GM18861 (cell line): ENCODE measurements around the gene GINS2.

Experiments used
- ATAC-seq: cut with Tn5 transposase; IDR thresholded peaks from one replicate; pipeline ENCODE4 v1.9.1; 2021; ENCODE audit not compliant: unreplicated experiment

Gene GINS2

GRCh38 chr16:85643631-85644030, 45.1 kb downstream of the GINS2 start:
- no peak for ATAC-seq

GRCh38 chr16:85642762-85643358, 45.9 kb downstream of the GINS2 start:
- ATAC-seq, result no peak

GRCh38 chr16:85641776-85642176, 47.0 kb downstream of the GINS2 start:
- no peak for ATAC-seq

- no peak for ATAC-seq
Observed at GRCh38 chr16:85641305-85641704, 47.4 kb downstream of the GINS2 start.

GRCh38 chr16:85640585-85640984, 48.2 kb downstream of the GINS2 start:
- no peak for ATAC-seq

GRCh38 chr16:85640254-85640558, 48.5 kb downstream of the GINS2 start:
- no peak for ATAC-seq

GRCh38 chr16:85639529-85640253, 49.1 kb downstream of the GINS2 start:
- ATAC-seq, result no peak

- ATAC-seq, result no peak
Observed at GRCh38 chr16:85638695-85639409, 49.9 kb downstream of the GINS2 start.

GRCh38 chr16:85637808-85638647, 50.7 kb downstream of the GINS2 start:
- ATAC-seq, result no peak

GRCh38 chr16:85637061-85637807, 51.5 kb downstream of the GINS2 start:
- ATAC-seq, result no peak

- ATAC-seq, result no peak
Observed at GRCh38 chr16:85636234-85636812, 52.4 kb downstream of the GINS2 start.

GRCh38 chr16:85635545-85636140, 53.1 kb downstream of the GINS2 start:
- no peak for ATAC-seq

GRCh38 chr16:85634747-85635544, 53.8 kb downstream of the GINS2 start:
- ATAC-seq, result no peak

- no peak for ATAC-seq
Observed at GRCh38 chr16:85633888-85634287, 54.9 kb downstream of the GINS2 start.

- ATAC-seq, result no peak
Observed at GRCh38 chr16:85633438-85633743, 55.4 kb downstream of the GINS2 start.

GRCh38 chr16:85632709-85633437, 55.9 kb downstream of the GINS2 start:
- no peak for ATAC-seq

- no peak for ATAC-seq
Observed at GRCh38 chr16:85631802-85632393, 56.9 kb downstream of the GINS2 start.

- ATAC-seq, result no peak
Observed at GRCh38 chr16:85631230-85631629, 57.5 kb downstream of the GINS2 start.
